HG02973 (cell line): ENCODE results near the gene GLIS1.

Source experiments
- ATAC-seq: cut with Tn5 transposase; IDR thresholded peaks from one replicate; pipeline ENCODE4 v1.9.1; 2021; ENCODE audit warnings: moderate library complexity; ENCODE audit not compliant: unreplicated experiment

GLIS1 gene

DNA sequence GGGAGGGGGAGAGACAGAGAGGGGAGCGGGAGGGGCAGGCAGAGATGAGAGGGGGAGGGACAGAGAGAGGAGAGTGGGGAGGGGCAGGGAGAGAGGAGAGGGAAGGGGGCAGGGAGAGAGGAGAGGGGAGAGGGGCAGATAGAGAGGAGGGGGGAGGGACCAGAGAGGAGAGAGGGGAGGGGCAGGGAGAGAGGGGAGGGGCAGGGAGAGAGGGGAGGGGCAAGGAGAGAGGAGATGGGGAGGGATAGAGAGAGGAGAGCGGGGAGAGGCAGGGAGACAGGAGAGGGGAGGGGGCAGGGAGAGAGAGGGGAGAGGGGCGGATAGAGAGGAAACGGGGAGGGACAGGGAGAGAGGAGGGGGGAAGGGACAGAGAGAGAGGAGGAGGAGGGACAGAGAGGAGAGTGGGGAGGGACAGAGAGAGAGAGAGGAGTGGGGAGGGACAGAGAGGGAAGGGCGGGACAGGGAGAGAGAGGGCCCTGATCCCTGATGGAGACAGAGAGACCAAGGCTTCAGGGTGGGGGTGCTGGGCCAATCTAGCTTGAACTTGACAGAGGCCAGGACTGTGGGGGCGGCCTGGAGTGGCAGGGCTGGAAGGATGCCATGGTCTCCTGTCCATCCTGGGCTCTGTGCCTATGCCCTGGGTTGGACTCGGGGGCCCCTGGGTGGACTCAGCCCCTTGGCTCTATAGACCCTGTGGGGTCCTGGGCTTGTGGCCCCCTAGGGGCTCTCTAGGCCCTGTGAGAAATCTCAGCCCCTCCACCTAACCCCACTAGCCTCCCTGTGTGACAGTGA lies 236.1 kb downstream of the GLIS1 start:
- ATAC-seq: no peak

DNA sequence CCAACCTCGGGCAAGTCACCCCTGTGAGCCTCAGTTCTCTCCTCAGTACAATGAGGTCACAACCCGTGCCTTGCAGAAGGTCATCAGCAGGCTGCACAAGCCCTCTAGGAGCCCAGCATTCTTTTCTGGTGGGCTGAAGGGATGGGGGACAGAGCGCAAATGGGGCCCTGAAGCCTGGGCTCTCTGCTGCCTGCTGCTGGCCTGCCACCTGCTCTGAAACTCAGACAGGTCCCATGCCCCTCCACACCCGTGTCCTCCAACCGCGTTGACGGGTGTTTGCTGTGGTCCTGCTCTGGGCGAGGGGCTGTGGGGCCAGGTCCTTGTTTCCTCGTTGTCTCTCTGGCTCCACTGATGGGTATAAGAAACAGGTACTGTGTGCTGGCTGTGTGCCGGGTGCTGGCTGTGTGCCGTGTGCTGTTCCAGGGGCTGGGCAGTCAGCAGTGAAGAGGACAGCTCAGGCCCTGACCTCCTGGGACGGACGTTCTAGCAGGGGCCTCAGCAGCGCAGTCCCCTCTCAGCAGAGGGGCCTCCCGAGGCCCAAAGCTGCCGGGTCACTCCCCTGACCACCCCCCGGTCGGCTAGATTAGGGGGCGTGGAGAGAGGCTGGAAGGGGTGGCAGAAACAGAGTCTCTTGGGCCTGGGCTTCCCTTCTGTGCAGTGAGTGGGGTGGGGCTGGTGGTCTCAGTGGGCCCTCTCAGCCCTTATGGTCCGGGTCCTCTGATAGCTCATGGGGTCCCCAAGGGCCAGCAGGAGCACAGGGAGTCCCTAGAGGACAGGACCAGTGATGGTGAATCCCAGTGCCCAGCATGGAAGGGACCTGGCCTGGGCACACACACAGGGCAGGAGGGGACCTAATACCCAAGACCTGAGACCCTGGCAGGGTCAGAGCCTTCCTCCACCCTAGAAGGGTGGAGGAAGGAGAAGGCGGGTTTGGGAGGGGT lies 237.6 kb downstream of the GLIS1 start:
- no peak for ATAC-seq

DNA sequence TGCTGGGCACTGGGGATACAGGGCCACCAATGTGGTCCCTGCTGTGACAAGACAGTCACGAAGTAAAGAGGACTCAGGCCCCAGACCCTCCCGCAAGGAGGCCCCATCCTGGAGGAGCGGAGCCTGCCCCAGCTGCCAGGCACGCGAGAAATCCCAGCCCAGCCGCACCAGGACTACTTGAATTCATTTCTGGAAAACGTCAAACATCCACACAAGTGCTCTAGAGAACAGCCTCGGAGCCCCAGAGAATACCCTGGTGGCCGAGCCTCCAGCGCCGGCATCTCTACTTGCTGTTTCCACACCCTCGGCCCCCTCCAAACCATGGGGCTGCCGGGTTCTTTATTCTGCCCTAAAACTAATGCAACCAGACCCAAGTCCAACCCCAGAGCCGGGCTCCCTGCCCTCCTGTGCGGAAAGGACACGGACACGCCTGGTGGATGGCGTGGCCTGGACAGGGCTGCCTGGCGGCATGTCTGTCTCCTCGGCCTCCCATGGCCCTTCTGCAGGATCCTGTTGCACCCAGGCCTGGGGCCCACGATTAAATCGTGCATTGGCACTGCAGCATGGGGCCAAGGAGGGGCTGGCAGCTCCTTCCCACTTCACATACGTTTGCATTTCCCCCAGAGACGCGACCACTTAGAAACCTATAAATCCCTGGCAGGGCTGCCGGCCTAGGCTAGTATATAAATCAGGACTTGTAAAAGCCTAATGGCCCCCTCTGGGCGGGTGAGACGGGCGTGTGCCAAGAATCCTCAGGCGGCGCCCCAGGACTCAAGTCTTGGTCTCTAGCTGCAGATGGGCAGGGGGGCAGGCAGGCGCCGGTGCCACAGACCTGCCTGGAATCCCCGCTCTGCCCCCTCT lies 238.5 kb downstream of the GLIS1 start:
- ATAC-seq: no peak

DNA sequence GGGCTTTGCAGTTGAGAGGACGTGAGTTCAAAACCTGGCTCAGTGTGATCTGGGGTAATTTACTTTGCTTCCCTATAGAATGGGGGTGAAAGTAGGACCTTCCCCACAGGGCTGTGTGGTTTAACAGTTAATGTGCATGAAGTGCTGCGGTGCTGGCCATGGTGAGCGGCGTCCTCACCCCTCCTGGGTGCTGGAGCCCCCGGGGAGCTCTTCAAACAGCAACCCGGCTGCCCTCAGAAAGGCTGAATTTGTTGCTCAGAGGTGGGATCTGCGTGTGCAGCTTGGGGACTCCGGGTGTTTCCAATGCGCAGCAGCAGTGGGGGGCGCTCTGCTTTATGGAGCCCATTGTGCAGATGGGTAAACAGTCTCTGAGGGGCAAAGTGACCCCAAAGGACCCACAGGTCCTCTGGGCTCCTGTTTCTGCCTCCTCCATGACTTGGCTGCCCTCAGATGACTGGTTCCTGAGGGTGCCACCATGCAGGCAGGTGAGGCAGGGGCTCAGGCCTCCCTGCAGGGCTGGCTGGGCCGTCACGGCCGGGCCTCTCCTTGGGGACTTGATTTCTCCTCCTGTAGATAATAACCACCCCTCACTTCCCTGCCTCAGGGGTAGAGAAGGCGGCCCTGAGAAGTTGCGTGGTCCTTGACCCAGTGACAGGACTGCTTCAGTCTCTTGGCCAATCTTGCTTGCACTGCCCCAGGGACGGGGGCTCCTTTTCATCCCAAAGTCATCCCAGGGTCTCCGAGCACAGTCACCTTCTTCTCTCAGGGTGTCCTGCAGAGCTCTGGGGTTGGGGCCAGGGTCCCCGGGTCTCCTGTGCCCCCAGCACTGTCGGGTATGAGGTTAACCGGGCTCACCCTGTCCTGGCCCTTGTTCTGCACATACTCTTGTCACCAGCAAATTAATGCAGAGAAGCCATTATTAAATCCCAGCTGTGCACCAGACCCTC lies 239.4 kb downstream of the GLIS1 start:
- ATAC-seq: no peak

DNA sequence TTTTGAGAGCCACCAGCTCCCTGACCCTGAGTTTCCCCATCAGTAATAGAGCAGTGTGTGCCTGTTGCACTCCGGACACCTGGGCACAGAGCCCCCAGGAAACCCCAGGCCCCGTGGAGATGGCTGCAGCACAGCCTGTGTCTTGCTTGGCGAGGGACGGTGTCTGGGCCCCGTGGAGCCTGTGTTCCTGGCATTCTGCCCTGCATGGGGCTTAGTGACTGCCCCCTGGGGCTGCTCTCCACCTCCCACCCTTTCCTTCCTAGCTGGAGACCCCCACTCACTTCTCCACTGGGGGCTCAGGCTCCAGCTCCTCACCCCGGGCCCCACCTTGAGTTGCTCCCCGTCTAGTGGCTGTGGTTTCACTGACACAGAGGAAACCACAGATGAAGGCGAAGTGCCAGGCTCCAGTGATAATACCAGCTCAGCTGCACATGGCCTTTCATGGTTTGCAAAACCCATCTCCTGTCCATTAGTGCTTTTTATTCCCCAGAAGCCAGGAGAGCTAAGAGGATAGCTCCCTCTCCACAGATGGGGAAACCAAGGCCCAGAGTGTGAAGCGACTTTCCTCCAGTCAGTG lies 240.3 kb downstream of the GLIS1 start:
- no peak for ATAC-seq

DNA sequence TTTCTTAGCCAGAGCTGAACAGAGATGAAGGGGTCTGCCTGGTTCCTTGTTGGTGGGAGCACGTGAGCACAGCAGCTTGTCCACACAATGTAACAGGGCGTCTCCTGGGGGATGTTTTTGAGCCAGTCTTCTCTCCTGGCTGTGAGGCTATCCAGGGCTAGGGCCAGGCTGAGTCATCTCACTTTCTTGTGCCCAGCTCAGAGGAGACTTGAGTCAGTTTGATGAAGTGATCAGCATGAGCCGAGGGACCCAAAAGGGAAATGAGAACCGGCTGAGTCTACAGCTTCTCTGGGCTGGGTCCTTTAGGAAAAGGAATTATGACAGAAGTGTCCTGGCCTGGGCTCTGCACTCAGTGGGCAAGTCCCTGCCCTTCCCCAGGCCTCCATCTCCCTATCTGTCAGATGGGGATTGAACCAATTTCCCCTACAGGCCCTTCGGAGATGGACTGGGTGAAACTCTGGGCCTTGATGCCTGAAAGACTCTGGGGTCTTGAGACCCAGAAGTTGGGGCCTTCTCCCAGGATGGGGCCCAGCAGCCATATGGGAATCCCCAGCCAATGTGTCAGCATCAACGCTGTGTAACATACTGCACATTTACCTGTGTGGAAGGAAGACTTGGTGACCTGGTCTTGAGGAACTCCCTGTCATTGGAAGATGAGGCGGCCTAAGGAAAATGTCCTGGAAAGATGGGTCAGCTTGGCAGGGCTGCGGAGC lies 243.2 kb downstream of the GLIS1 start:
- no peak for ATAC-seq

DNA sequence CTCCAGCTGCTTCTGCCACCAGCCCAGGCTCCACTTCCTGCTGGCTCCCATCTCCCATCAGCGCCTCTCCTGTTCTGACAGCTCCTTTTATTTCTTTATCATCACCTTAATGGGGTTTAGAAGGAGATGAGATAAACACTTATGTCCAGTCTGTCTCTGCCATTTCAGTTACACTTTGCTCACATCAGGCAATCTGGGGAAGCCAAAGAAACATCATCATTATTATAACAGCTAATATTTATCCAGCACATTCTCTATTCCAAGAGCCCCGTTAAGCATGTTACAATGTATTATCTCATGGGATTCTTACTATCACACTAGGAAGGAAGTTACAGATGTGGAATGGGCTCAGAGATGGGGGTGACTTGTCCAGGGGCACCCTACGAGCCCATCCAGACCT lies 248.6 kb downstream of the GLIS1 start:
- no peak for ATAC-seq

DNA sequence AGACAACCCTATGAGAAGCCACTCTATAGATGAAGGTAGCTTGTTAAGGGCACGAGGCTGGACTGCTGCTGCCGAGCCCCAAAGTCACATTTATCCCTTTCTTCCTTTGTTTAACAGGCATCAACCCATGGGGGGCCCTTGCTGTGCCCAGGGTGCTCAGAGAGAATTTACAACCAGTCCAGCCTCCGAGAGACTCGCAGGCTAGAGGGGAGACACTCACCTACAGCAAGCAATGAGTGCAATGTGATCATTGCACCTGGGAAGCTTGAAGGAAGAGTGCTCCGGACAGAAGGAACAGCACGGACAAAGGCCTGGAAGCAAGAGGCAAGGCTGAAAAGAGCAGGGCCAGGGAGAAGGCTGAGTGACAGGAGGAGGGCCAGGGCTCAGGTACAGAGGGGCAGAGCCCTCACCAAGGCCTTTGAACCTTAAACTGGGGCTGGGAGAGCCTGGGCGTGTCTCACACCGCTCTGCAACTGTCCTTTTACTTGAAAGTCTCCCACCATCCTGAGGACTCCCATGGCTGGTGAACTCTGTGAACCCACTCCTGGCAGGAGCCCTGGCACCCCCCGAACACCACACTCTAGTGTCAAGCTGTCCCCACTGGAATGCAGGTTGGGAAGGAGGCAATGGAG lies 252.5 kb downstream of the GLIS1 start:
- ATAC-seq: no peak

DNA sequence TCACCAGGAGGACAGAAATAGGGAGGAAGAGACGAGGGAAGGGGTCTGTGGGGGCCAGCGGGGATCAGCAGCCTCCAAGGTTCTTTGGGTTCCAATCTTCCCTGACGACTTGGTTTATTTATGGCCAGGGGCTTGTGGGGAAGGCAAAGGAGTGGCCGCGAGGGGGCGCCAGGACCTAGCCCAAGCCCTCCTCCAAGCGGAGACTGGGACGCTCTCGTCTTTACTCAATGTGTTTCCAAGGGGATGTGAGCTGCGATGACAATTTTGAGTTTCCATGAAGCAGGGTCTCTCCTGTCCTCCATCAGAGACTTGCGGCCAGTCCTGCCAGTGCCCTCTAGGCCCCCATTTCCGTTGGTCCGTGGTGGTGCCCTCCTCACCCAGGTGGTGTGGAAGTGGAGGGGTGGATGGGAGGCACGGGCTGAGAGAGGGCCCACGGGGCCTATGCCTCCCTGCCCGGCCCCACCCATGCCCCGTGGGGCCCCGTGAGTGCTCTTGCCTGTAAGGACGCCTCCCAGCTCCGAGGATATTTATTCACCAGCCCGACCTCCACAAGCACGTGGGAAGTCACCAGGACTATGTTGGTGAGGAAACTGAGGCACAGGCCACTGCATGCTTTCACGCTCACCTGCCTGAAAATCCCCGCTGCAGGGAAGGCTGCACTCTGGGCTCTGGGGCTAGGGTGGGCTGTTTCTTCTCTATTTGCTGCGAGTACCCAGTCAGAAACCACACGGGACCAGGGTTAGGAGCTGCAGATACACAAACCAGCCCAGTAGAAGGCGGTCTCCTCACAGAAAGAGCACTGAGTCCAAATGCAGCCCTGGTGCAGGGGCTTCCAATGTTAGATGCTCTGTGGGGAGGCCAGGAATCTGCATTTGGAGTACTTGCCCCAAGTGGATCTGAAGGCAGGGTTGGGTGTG lies 253.2 kb downstream of the GLIS1 start:
- no peak for ATAC-seq

DNA sequence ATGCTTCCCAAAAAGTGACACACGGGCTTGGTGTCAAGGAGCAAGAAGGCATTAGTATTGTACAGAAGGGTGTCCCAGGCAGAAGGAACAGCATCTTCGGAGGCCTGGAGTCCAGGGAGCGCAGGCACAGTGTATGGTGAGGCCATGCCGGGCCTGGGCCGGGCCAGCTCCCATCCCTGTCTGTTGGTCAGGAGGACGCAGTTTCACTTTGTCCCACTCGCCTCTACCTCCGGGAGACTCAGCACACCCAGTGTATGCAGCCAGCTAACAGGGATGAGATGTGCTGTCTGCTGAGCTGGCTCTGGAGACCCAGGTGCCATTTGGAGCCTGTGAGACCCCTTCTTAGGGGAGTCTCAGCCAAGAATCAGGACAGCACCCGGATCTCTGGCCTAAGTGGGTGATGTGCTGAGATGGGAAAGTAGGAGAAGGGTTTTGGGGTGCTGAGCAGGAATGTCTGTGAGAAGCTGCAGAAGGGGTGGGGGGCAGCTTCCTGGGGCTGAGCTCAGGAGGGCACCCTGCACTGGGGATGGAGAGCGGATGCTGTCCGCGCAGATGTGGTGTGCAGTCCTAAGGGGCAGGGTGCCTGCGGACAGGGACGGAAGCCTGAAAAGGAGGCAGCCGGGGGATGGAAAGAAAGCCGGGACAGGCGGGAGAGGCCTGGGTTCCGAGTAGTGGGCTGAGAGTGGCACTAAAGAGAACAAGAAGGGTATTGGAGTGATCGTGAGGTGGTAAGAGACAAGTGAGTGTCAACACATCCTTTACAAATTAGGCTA lies 254.1 kb downstream of the GLIS1 start:
- no peak for ATAC-seq

DNA sequence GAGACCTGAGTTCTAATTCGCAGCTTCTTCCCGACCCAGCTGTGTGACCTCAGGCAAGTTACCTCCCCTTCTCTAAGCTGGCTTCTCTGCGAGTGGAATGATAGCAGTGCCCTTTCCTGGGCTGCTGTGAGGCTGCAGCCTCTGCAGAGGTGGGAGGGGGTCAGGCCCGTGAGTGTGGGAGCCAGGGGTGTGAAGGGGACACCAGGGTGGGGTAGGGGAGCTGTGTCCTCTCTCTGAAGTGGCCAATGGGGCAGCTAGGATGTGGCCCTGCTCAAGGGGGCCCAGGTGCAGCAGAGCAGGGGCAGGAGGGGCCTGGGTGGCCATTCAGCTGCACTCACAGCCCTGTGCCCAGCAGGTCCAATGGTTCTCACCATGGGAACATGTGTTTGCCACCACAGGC lies 255.3 kb downstream of the GLIS1 start:
- ATAC-seq: no peak

DNA sequence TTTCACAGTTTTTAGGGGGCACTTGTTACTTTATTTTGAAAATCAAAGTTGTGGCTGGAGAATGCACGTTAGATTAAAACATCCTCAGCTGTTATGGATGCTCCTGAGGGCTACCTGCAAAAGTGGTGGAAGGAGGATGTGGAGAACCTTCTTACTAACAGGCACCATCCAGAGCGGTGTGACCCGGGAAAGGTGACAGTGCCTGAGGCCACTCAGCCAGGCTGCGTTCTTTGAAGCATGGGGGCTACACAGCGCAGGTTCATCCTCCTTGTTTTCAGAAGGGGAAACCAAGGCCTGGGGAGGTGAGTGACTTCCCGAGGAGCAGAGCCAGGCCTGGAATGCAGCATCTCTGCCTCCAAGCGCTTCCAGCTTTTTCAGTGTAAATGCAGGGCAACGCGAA lies 255.8 kb downstream of the GLIS1 start:
- ATAC-seq: no peak

DNA sequence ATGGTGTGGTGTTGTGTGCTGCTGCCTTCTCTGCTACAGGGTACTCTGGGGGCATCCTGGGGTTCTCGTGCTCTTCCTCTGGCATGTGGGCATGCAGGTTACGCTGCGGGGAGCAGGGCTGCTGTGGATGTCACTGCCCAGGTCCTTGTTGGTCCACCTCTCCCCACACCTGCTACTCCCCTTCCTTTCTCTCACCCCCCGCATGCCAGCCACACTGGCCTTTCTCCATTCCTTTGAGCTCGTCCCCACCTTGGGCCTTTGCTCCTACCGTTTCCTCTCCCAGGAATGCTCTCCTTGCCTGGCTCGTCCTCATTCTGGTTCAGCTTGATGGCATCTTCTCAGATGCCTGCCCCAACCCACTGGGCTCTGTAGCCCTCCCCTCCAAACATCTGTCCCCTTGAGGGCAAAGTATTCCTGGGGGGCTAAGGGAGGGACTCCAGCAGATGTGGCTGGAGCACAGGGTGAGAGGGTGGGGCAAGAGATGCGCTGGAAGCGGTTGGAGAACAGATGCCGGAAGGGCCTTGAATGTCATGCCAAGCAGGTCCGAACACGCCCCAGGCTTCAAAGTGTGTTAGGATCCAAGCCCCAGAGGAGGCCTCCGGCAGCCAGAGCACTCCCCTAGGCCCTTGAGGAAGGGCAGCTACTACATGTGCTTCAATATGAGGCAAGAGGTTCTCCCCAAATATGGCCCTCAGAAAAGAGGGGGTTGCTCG lies 256.4 kb downstream of the GLIS1 start:
- no peak for ATAC-seq

DNA sequence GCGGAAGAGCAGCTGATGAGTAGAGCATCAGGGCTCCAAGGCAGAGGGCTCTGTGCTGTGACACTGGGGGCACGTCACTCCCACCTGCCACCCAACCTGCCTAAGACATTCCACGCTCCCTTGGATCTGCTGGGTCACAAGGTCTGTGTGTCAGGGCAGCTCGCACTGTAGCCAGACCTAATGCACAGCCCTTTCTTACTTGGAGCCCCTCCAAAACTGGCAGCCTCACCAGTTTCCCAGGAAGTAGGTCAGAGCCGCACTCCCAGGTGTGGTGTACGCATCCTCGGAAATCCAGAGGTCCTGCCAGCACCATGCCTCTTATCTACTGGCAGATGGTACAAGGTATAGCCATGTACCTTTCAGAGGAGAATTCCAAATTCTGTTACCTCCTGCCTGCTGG lies 257.5 kb downstream of the GLIS1 start:
- ATAC-seq: no peak

DNA sequence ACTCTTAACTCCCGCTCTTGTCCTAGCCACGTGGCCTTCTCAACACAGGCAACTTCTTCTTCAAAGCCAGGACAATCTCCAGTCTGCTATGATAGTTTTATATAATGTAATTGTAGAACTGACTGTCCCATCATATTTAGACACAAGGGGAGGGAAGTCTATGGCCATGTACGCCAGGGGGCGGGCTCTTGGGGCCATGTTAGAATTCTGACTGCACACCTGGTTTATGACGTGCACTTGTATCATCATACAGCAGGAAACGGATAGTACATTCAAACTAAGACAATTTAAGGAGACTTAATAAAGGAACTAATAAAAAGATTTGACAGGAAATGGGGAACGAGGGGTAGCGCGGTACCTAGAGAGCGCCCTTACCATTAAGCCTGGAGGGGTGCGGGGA lies 258.3 kb downstream of the GLIS1 start:
- no peak for ATAC-seq

DNA sequence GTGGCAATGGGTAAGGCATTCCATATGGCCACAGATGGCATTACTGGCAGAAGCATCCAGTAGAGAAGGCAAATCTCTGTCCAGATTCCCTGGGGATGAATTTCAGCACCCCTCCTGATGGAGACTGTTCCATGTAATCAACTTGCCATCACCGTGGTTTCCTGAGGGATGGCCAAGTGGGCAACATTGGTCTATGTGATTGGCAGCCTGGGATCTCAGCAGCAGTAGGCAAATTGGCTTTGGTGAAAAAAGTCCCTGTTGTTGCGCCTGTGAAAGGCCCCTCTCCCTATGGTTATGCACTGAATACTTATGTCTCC lies 260.5 kb downstream of the GLIS1 start:
- no peak for ATAC-seq
